Amygdala (tissue), 56 donors: ENCODE data around the gene MASP2.
"Not testable (repeated sequence)": the region's sequence is repeated elsewhere in the genome, so short reads cannot be mapped to it uniquely, and the experiment has no call there.

Source experiments
- DNase-seq, 56 donors: peaks; one replicate each; lab custom pipeline; 2025; lab: John Stamatoyannopoulos, UW

MASP2 gene

GRCh38 chr1:11041048-11041447, 6.0 kb downstream of the MASP2 start:
- no peak for DNase-seq

- not testable (repeated sequence) for DNase-seq
These were observed 7.0 kb downstream of the MASP2 start for GRCh38 chr1:11040105-11040429.

- no peak for DNase-seq
These were observed 7.5 kb downstream of the MASP2 start for GRCh38 chr1:11039351-11040104.

DNA sequence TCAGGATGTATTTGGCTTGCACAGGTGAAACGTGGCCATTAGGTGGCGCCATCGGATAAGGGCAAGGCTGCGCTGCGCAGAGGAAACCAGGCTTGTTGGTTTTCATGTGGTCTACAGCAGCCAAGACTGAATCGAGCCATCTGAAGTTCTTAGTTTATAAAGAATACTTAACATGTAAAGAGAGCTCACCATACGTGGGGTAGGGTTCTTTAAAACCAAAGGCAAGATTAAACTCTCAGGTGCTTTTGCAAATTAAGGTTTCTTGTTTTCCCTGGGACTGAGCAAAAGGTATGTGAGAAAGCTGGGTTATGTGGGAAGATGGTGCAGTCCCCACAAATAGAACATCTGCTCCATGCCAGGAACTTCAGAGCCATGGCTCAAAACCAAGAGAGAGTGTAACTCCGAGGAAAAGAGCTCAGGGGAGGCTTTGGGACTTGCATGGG, 9.3 kb downstream of the MASP2 start:
- DNase-seq = peak in 55 of 56 donors; percentile 13 to 94 (median 71)

DNA sequence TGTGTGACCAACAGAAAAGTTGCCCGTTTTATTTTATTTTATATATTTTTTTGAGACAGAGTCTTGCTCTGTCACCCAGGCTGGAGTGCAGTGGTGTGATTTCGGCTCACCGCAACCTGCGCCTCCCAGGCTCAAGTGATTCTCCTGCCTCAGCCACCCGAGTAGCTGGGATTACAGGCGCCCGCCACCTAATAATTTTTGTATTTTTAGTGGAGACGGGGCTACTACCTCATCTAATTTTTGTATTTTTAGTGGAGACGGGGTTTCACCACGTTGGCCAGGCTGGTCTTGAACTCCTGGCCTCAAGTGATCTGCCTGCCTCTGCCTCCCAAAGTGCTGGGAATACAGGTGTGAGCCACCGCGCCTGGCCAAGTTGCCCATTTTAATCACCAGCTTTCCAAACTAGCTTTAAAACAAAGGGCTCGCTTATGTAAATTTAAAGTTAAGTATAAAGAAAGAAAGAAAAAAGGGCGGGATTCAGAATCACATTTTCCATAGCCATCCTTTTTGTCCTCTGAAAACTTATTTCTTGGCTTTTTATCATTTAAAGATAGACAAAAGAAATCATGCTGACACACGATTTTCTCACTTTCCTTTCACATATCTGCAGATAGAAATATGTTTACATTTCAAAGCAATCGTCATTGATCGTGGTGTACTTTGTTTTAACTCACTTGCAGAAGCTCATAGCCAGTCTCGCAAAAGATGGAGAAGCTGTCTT, 9.9 kb downstream of the MASP2 start:
- not testable (repeated sequence) for DNase-seq

DNA sequence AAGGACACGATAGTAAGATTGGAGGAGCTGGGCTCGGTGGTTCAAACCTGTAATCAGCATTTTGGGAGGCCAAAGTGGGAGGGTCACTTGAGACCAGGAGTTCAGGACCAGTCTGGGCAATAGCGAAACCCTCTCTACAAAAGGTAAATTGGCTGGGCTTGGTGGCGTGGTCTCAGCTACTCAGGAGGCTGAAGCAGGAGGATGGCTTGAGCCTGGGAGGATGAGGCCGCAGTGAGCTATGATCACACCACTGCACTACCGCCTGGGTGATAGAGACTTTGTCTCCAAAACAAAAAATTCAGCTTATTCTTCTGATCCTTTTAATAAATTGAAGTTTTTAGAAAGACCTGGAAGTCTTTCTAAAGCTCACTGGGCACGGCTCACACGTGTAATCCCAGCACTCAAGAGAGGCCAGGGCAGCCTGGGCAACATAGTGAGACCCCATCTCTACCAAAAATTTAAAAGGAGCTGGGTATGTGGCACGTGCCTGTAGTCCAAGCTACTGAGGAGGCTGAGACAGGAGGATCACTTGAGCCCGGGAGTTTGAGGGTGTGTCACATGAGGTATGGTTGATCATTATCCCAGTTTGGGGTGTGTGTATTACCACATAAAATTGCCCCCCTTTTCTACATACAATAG, 15.3 kb downstream of the MASP2 start:
- DNase-seq = no peak

DNA sequence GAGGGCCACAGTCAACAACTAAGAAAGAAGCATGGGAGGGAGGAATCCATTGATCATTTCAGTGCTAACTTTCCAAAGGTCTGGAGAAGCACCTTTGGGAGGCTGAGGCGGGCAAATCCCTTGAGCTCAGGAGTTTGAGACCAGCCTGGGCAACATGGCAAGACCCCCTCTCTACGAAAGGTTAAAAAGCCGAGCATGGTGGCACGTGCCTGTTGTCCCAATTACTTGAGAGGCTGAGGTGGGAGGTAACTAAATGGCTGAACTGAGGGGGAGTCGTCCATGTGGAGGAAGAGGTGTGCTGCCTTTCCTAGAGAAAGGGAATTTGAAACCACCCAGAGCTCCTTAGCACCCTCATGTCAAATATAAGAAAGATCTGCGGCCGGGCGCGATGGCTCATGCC, 16.2 kb downstream of the MASP2 start:
- DNase-seq = no peak

DNA sequence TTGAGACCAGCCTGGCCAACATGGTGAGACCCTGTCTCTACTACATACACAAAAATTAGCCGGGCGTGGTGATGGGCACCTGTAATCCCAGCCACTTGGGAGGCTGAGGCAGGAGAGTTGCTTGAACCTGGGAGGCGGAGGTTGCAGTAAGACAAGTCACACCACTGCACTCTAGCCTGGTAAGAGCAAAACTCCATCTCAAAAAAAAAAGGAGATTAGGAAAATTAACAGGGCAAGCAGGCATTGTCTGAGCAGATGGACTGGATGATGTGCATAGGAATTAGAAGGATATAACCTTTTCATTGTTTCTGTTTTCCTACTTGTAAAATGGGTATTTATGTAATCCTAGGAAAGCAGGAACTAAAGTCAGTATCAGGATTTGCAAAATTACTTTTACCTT, 19.0 kb downstream of the MASP2 start:
- DNase-seq = no peak

GRCh38 chr1:11027316-11027715, 19.7 kb downstream of the MASP2 start:
- DNase-seq = no peak

GRCh38 chr1:11026903-11027302, 20.1 kb downstream of the MASP2 start:
- no peak for DNase-seq

- no peak for DNase-seq
These were observed 21.0 kb downstream of the MASP2 start for GRCh38 chr1:11026052-11026451.

DNA sequence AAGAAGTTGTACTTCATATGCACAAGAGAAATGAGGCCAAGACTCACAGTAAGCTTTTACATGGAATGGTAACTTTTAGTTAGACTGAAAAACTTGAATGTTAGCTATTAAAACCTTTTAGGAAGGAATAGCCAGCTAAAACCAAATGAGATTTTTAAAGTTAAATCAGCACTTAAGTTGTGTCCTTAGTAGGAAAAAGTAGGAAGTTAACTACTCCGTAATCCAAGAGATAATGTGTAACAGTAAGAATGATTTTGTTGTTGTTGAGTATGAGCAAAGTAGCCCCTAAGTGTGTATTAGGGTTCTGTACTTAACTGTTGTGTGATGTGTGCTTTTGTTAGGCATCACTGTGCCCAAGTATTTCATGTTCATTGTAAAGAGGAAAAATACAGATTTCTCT, 21.4 kb downstream of the MASP2 start:
- DNase-seq = no peak

DNA sequence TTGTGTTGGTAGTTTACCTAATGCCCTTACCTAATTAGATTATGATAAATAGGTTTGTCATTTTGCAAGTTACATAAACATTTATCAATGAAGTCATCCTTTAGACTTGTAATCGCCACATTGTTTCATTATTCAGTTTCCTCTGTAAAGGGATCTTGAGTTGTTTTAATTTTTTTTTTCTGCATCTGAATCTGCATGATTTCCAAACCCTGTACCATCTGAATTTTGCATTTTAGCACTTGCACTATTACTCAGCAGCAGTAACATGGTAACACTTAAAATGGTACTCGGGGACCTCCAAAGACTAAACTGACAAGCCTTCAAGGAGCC, 22.2 kb downstream of the MASP2 start:
- no peak for DNase-seq

GRCh38 chr1:11024154-11024873, 22.7 kb downstream of the MASP2 start:
- DNase-seq = no peak

GRCh38 chr1:11023201-11023600, 23.8 kb downstream of the MASP2 start:
- no peak for DNase-seq

GRCh38 chr1:11019971-11020370, 27.1 kb downstream of the MASP2 start:
- no peak for DNase-seq

DNA sequence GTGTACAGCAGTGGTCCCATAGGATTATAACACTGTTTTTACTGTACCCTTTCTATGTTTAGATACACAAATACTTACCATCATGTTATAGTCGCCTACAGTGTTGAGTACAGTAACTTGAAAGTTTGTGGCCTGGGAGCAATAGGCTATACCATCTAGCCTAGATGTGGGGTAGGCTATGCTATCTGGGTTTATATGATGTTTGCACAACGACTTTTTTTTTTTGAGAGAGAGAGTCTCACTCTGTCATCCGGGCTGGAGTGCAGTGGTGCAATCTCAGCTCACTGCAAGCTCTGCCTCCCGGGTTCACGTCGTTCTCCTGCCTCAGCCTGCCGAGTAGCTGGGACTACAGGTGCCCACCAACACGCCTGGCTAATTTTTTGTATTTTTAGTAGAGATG, 27.7 kb downstream of the MASP2 start:
- not testable (repeated sequence) for DNase-seq

DNA sequence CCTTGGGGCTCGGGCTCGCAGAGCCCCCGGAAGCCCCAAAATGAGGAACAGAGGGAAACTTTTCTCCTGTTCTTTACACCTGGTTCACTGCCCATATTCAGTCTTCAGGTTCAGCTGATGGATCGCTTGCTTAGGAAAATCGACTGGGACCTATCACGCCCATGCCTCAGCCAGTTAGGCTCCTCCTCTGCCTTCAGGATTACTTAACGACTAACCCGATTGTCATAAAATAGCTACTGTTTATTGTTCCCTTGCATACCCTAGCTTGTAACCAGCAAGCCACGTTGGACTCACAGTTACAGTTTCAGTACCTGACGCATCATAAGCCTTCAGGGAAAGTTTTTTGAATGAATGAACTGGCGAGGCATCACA, 33.9 kb downstream of the MASP2 start:
- DNase-seq = no peak

DNA sequence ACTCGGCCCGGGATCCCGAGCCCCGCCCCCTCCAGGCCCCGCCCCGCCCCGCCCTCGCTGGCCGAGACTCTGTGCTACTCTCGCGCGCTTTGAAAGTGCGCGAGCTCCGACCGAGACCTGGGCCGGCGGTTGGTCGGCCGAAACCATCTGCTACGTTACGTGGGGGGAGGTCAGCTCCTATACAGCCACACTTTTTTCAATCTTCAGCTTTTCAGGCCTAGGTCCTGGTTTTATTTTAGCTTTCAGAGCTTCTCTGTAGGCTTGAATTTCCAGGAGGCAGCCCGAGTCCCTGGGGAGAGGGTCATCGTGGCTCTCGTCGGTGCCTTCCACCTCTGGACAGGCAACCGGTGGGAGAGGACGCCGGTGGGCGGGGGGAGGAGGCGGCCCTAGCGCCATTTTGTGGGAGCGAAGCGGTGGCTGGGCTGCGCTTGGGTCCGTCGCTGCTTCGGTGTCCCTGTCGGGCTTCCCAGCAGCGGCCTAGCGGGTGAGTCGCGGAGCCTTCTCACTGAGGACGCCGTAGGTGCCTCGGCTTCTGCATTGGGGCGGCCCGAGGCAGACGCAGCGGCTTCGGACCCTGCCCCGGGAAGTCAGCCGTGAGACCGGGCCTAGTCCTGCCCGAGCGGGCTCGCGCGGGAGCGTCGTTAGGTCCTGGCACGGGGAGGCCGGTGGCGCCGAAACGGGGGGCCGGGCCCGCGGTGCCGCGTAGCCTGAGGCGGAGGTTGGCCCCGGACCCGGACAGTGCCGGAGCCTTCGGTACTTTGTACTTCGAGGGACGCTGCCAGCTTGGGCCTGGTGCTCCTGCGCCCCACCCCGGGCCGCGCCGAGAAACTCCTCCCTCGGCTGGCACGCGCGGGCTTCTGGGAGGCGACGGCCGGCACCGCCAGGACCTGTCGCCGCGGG, 34.5 kb downstream of the MASP2 start, which contains the start of gene TARDBP:
Gene TARDBP, plus strand, starts transcription at position 395 of the 900 bp plus-strand sequence. CDS start 1,074 bp downstream, outside the sequence.
- DNase-seq = peak; percentile 47 to 98 (median 88)

GRCh38 chr1:11000526-11000925, 46.5 kb downstream of the MASP2 start:
- no peak for DNase-seq
